WTC11 (cell line): ENCODE data around the gene HECTD4. TPM values are rescaled to one million over a fixed set of nuclear protein-coding genes. Genes with fewer than 3 reads are reported as not detected.

Experiments used
- ATAC-seq: fragments of 200-7000 bp; cut with Tn5 transposase; 2 replicates; pipeline ENCODE4 v1.10.0; 2021; ENCODE audit warnings: mild to moderate bottlenecking, moderate library complexity
- CTCF ChIA-PET: fragments of 300-600 bp; sonication (Branson Sonifier 250); formaldehyde crosslinking; loops from one replicate; lab custom pipeline; 2021; ENCODE audit warnings: antibody characterized with exemption; lab: Charles Lee
- POLR2A ChIA-PET: fragments of 350-600 bp; sonication (Branson Sonifier 250); formaldehyde crosslinking; loops from one replicate; lab custom pipeline; 2021; ENCODE audit warnings: antibody characterized with exemption; lab: Charles Lee
- DNase-seq: peaks from one replicate; pipeline ENCODE4 v3.0.0; 2021; ENCODE audit warnings: low spot score
- H3K27ac Mint-ChIP-seq: 2 replicates; pipeline ENCODE4 v1.8.0; 2021; ENCODE audit warnings: mixed read lengths
- H3K27me3 Mint-ChIP-seq: 2 replicates; pipeline ENCODE4 v1.8.0; 2021; ENCODE audit warnings: low read depth, mild to moderate bottlenecking, moderate library complexity, mixed read lengths
- H3K36me3 Mint-ChIP-seq: 2 replicates; pipeline ENCODE4 v1.8.0; 2021; ENCODE audit warnings: mixed read lengths
- H3K4me1 Mint-ChIP-seq: 2 replicates; pipeline ENCODE4 v1.8.0; 2022; ENCODE audit warnings: mixed read lengths
- H3K4me3 Mint-ChIP-seq: 2 replicates; pipeline ENCODE4 v1.8.0; 2021; ENCODE audit warnings: mild to moderate bottlenecking, moderate library complexity, mixed read lengths
- H3K9me3 Mint-ChIP-seq: 2 replicates; pipeline ENCODE4 v1.8.0; 2021; ENCODE audit warnings: mixed read lengths
- ATF6 ChIP-seq: sonication (generic); formaldehyde crosslinking; IDR thresholded peaks from 2 replicates; pipeline ENCODE4 v1.8.1; 2023; ENCODE audit warnings: mild to moderate bottlenecking, missing genetic modification reagents
- CBFB ChIP-seq: sonication (generic); formaldehyde crosslinking; IDR thresholded peaks from 2 replicates; pipeline ENCODE4 v1.8.1; 2022; ENCODE audit warnings: mild to moderate bottlenecking, low read depth, missing genetic modification reagents
- ERG ChIP-seq: fragments of 250-450 bp; sonication (Bioruptor Pico); IDR thresholded peaks from 2 replicates; pipeline ENCODE4 v1.8.0; 2021; ENCODE audit warnings: mild to moderate bottlenecking
- FOXJ3 ChIP-seq: sonication (generic); formaldehyde crosslinking; IDR thresholded peaks from 2 replicates; pipeline ENCODE4 v1.9.0; 2021; ENCODE audit warnings: missing genetic modification reagents, mild to moderate bottlenecking, borderline replicate concordance
- FOXP1 ChIP-seq: sonication (generic); formaldehyde crosslinking; IDR thresholded peaks from 2 replicates; pipeline ENCODE4 v1.8.0; 2022; ENCODE audit warnings: missing genetic modification reagents, mild to moderate bottlenecking, moderate library complexity, borderline replicate concordance
- IRF2 ChIP-seq: sonication (generic); formaldehyde crosslinking; IDR thresholded peaks from 2 replicates; pipeline ENCODE4 v1.8.0; 2022; ENCODE audit warnings: low read depth, missing genetic modification reagents, borderline replicate concordance
- KAT7 ChIP-seq: sonication (generic); formaldehyde crosslinking; IDR thresholded peaks from 2 replicates; pipeline ENCODE4 v1.8.1; 2023; ENCODE audit warnings: missing genetic modification reagents, mild to moderate bottlenecking, borderline replicate concordance
- MAX ChIP-seq: sonication (generic); formaldehyde crosslinking; IDR thresholded peaks from 2 replicates; pipeline ENCODE4 v1.8.0; 2022; ENCODE audit warnings: mild to moderate bottlenecking, missing genetic modification reagents
- MLX ChIP-seq: sonication (generic); formaldehyde crosslinking; IDR thresholded peaks from 2 replicates; pipeline ENCODE4 v1.8.1; 2023; ENCODE audit warnings: mild to moderate bottlenecking, missing genetic modification reagents, moderate library complexity
- MXD4 ChIP-seq: fragments of 250-450 bp; sonication (Bioruptor Pico); IDR thresholded peaks from 2 replicates; pipeline ENCODE4 v1.8.0; 2021; ENCODE audit warnings: mild to moderate bottlenecking, moderate library complexity, borderline replicate concordance
- MYBL2 ChIP-seq: sonication (generic); formaldehyde crosslinking; IDR thresholded peaks from 2 replicates; pipeline ENCODE4 v1.8.1; 2023; ENCODE audit warnings: mild to moderate bottlenecking, moderate library complexity, missing genetic modification reagents
- NFATC4 ChIP-seq: fragments of 250-450 bp; sonication (Bioruptor Pico); IDR thresholded peaks from 2 replicates; pipeline ENCODE4 v1.9.0; 2021; ENCODE audit warnings: mild to moderate bottlenecking
- USF1 ChIP-seq: sonication (generic); formaldehyde crosslinking; IDR thresholded peaks from 2 replicates; pipeline ENCODE4 v1.8.0; 2022; ENCODE audit warnings: mild to moderate bottlenecking, missing genetic modification reagents
- USF2 ChIP-seq: sonication (generic); formaldehyde crosslinking; IDR thresholded peaks from 2 replicates; pipeline ENCODE4 v1.8.1; 2023; ENCODE audit warnings: mild to moderate bottlenecking, missing genetic modification reagents, moderate library complexity
- ZNF219 ChIP-seq: sonication (generic); formaldehyde crosslinking; IDR thresholded peaks from 2 replicates; pipeline ENCODE4 v1.8.0; 2023; ENCODE audit warnings: missing genetic modification reagents, mild to moderate bottlenecking, borderline replicate concordance
- ZNF423 ChIP-seq: fragments of 250-450 bp; sonication (Bioruptor Pico); IDR thresholded peaks from 2 replicates; pipeline ENCODE4 v2.1.2; 2022; ENCODE audit warnings: mild to moderate bottlenecking, moderate library complexity
- total RNA-seq: library from RNA; stranded (reverse); gene quantifications from 3 replicates; pipeline ENCODE4 v1.2.3, GENCODE V29; 2021
- TF ChIP-seq, protein P1 (sequence below): sonication (generic); formaldehyde crosslinking; IDR thresholded peaks from 2 replicates; pipeline ENCODE4 v1.8.1; 2023; ENCODE audit warnings: mild to moderate bottlenecking, missing genetic modification reagents, borderline replicate concordance
- TF ChIP-seq, protein P2 (sequence below): fragments of 250-450 bp; sonication (Bioruptor Pico); IDR thresholded peaks from 2 replicates; pipeline ENCODE4 v1.9.0; 2021; ENCODE audit warnings: mild to moderate bottlenecking
- TF ChIP-seq, protein P3 (sequence below): fragments of 250-450 bp; sonication (Bioruptor Pico); conservative IDR thresholded peaks from 2 replicates; pipeline ENCODE4 v1.9.0; 2021; ENCODE audit warnings: mild to moderate bottlenecking
- TF ChIP-seq, protein P4 (sequence below): sonication (generic); formaldehyde crosslinking; IDR thresholded peaks from 2 replicates; pipeline ENCODE4 v1.8.1; 2023; ENCODE audit warnings: mild to moderate bottlenecking, missing genetic modification reagents

HECTD4 gene
- total RNA-seq, 1 experiment from 2014 or later: 31.7 TPM

DNA sequence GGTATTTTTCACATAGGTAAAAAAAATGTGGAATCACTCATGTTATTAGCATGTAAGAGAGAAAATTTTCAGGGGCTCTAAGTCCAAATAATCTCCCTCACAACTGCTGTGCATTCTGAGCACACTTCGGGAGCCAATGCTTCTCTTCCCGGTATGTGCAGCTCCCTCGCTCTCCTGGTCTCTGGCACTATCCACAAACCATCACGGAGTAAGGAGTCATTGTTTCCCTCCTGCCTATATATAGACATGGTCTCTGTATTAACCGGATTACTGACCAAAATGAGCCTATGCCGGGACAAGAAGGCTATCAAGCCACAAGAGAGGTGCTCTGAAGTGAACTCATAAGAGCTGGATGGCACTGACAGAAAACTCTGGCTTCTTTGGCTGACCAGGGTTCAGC lies 13.4 kb downstream of the HECTD4 start (continued):
- TF ChIP-seq, protein P1, sequence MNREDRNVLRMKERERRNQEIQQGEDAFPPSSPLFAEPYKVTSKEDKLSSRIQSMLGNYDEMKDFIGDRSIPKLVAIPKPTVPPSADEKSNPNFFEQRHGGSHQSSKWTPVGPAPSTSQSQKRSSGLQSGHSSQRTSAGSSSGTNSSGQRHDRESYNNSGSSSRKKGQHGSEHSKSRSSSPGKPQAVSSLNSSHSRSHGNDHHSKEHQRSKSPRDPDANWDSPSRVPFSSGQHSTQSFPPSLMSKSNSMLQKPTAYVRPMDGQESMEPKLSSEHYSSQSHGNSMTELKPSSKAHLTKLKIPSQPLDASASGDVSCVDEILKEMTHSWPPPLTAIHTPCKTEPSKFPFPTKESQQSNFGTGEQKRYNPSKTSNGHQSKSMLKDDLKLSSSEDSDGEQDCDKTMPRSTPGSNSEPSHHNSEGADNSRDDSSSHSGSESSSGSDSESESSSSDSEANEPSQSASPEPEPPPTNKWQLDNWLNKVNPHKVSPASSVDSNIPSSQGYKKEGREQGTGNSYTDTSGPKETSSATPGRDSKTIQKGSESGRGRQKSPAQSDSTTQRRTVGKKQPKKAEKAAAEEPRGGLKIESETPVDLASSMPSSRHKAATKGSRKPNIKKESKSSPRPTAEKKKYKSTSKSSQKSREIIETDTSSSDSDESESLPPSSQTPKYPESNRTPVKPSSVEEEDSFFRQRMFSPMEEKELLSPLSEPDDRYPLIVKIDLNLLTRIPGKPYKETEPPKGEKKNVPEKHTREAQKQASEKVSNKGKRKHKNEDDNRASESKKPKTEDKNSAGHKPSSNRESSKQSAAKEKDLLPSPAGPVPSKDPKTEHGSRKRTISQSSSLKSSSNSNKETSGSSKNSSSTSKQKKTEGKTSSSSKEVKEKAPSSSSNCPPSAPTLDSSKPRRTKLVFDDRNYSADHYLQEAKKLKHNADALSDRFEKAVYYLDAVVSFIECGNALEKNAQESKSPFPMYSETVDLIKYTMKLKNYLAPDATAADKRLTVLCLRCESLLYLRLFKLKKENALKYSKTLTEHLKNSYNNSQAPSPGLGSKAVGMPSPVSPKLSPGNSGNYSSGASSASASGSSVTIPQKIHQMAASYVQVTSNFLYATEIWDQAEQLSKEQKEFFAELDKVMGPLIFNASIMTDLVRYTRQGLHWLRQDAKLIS (CRISPR knock-in tag): no peak
- TF ChIP-seq ERG (CRISPR knock-in tag): no peak
- TF ChIP-seq FOXP1 (CRISPR knock-in tag): no peak
- TF ChIP-seq ATF6 (CRISPR knock-in tag): no peak
- TF ChIP-seq USF2: no peak
- TF ChIP-seq MAX (CRISPR knock-in tag): no peak
- TF ChIP-seq, protein P2, sequence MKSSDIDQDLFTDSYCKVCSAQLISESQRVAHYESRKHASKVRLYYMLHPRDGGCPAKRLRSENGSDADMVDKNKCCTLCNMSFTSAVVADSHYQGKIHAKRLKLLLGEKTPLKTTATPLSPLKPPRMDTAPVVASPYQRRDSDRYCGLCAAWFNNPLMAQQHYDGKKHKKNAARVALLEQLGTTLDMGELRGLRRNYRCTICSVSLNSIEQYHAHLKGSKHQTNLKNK: no peak
- TF ChIP-seq, all 79 proteins: peak for 0

DNA sequence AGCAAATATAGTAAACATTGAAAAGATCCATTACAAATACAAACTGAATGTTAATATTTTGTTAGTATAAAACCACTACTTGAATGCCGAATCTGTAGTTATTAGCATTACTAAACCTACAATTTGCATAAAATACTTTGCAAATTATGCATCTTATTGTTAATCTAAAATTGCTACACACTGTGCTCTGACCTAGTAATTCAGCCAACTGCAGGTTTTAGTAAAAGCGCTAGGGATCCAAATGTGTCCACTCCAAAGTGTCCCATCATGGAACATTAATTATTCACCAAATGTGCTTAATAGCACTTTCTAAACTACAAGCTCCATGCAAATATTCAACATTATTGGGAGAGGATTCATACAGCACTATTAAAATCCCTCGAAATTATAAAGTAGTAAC lies 14.3 kb downstream of the HECTD4 start:
- no peak for ATAC-seq

More for the DNA sequence above, 14.3 kb downstream of the HECTD4 start:
- TF ChIP-seq, protein P3, sequence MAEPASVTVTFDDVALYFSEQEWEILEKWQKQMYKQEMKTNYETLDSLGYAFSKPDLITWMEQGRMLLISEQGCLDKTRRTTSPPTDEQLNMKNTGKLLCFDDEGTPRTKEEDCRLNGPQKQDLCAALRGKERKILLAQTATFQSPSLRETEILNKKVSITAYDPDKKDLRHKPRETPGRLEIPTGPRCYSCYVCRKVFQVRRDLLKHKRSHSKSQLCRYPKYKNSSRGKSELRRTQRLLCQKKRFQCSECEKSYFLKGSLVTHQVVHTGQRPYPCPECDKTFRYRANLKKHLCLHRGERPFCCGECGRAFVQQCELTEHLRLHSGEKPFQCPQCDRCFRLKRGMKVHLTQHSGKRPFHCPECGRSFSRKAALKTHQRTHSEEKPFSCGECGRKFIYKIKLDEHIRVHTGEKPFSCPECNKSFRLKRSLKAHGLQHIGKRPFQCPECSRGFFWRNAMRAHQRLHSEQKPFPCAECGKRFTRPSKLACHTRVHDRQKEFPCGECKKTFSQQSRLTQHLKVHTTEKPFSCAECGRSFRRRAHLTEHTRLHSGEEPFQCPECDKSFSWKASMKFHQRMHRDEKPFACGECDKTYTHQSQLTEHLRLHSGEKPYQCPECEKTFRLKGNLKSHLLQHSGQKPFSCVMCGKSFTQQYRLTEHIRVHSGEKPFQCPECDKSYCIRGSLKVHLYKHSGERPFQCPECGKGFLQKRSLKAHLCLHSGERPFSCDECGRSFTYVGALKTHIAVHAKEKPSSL (CRISPR knock-in tag): no peak
- TF ChIP-seq MXD4 (CRISPR knock-in tag) (no peak), ZNF423 (CRISPR knock-in tag) (no peak), USF1 (CRISPR knock-in tag) (no peak), MYBL2 (CRISPR knock-in tag) (no peak), MLX (CRISPR knock-in tag) (no peak), NFATC4 (CRISPR knock-in tag) (no peak), IRF2 (CRISPR knock-in tag) (no peak), ATF6 (CRISPR knock-in tag) (no peak), FOXJ3 (CRISPR knock-in tag) (no peak), CBFB (CRISPR knock-in tag) (no peak), KAT7 (no peak), ZNF219 (CRISPR knock-in tag) (no peak)
- TF ChIP-seq, protein P4, sequence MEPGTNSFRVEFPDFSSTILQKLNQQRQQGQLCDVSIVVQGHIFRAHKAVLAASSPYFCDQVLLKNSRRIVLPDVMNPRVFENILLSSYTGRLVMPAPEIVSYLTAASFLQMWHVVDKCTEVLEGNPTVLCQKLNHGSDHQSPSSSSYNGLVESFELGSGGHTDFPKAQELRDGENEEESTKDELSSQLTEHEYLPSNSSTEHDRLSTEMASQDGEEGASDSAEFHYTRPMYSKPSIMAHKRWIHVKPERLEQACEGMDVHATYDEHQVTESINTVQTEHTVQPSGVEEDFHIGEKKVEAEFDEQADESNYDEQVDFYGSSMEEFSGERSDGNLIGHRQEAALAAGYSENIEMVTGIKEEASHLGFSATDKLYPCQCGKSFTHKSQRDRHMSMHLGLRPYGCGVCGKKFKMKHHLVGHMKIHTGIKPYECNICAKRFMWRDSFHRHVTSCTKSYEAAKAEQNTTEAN: no peak
- no peaks in the 10 kb centered on the region for H3K9me3 Mint-ChIP-seq
- DNase-seq: no peak
- no peak overlapping the region for H3K4me3 Mint-ChIP-seq
- ChIA-PET POLR2A (no interaction called here), CTCF (no interaction called here)
- H3K4me1 Mint-ChIP-seq: peaks cover 11% of the 10 kb centered on the region
- H3K27me3 Mint-ChIP-seq: no peaks in the 10 kb centered on the region
- no peaks in the 10 kb centered on the region for H3K36me3 Mint-ChIP-seq
- no peak overlapping the region for H3K27ac Mint-ChIP-seq
